ENCODE measurements around the gene RBM42. TPM values are rescaled to one million over a fixed set of nuclear protein-coding genes. Genes with fewer than 3 reads are reported as not detected.
A peak's percentile ranks its signal among the peaks of the same experiment; 100 is the strongest.

RBM42 gene
- total and polyA plus RNA-seq, 4 donors, result 18.1 to 76.5 (median 64.3) TPM

- Histone ChIP-seq H3K27ac (ENCODE audit: low read depth, low read length) (no peak overlapping the region), H3K4me3 (ENCODE audit: low read depth, low read length) (no peak overlapping the region), H3K9me3 (ENCODE audit: control insufficient read depth, insufficient read depth, low read length) (no peaks in the 10 kb centered on the region), H3K4me1 (ENCODE audit: control insufficient read depth, insufficient read depth, low read length) (no peaks in the 10 kb centered on the region), H3K27me3 (ENCODE audit: control insufficient read depth, insufficient read depth, low read length) (no peaks in the 10 kb centered on the region), H3K36me3 (ENCODE audit: control insufficient read depth, insufficient read depth, low read length) (peaks cover 80% of the 10 kb centered on the region)
- WGBS (ENCODE audit: insufficient coverage), result 72% methylated on average over 7 of the region's 7 CpGs
- DNase-seq (ENCODE audit: low read depth in 4 of 6, low spot score in 6 of 6), result no peak
Measured at GRCh38 chr19:35618857-35619256, 10.0 kb upstream of the RBM42 start.

GRCh38 chr19:35619290-35619923 is 9.4 kb upstream of the RBM42 start:
- H3K27ac ChIP-seq (ENCODE audit: low read depth, low read length), result no peak overlapping the region
- H3K4me3 ChIP-seq (ENCODE audit: low read depth, low read length), result no peak overlapping the region
- WGBS (ENCODE audit: insufficient coverage), result 98% methylated on average over 8 of the region's 12 CpGs
- no peak for DNase-seq (ENCODE audit: low read depth in 4 of 6, low spot score in 6 of 6)
- H3K27me3 ChIP-seq (ENCODE audit: control insufficient read depth, insufficient read depth, low read length), result no peaks in the 10 kb centered on the region
- H3K9me3 ChIP-seq (ENCODE audit: control insufficient read depth, insufficient read depth, low read length), result no peaks in the 10 kb centered on the region
- no peaks in the 10 kb centered on the region for H3K4me1 ChIP-seq (ENCODE audit: control insufficient read depth, insufficient read depth, low read length)
- H3K36me3 ChIP-seq (ENCODE audit: control insufficient read depth, insufficient read depth, low read length), result peaks cover 80% of the 10 kb centered on the region

GRCh38 chr19:35620001-35620400 is 8.8 kb upstream of the RBM42 start:
- Histone ChIP-seq H3K4me1 (ENCODE audit: control insufficient read depth, insufficient read depth, low read length) (no peaks in the 10 kb centered on the region), H3K27me3 (ENCODE audit: control insufficient read depth, insufficient read depth, low read length) (no peaks in the 10 kb centered on the region), H3K9me3 (ENCODE audit: control insufficient read depth, insufficient read depth, low read length) (no peaks in the 10 kb centered on the region), H3K27ac (ENCODE audit: low read depth, low read length) (no peak overlapping the region), H3K4me3 (ENCODE audit: low read depth, low read length) (no peak overlapping the region), H3K36me3 (ENCODE audit: control insufficient read depth, insufficient read depth, low read length) (peaks cover 77% of the 10 kb centered on the region)
- no peak for DNase-seq (ENCODE audit: low read depth in 4 of 6, low spot score in 6 of 6)
- 93% methylated on average over 17 of the region's 17 CpGs for WGBS (ENCODE audit: insufficient coverage)

- Histone ChIP-seq H3K36me3 (ENCODE audit: control insufficient read depth, insufficient read depth, low read length) (peaks cover 61% of the 10 kb centered on the region), H3K9me3 (ENCODE audit: control insufficient read depth, insufficient read depth, low read length) (no peaks in the 10 kb centered on the region), H3K27ac (ENCODE audit: low read depth, low read length) (no peak overlapping the region), H3K4me3 (ENCODE audit: low read depth, low read length) (no peak overlapping the region), H3K27me3 (ENCODE audit: control insufficient read depth, insufficient read depth, low read length) (no peaks in the 10 kb centered on the region), H3K4me1 (ENCODE audit: control insufficient read depth, insufficient read depth, low read length) (no peaks in the 10 kb centered on the region)
- DNase-seq (ENCODE audit: low read depth in 4 of 6, low spot score in 6 of 6), result no peak
- WGBS (ENCODE audit: insufficient coverage), result 95% methylated on average over 9 of the region's 9 CpGs
Measured at GRCh38 chr19:35621708-35622107, 7.1 kb upstream of the RBM42 start.

GRCh38 chr19:35622750-35623149 is 6.1 kb upstream of the RBM42 start:
- DNase-seq (ENCODE audit: low read depth in 4 of 6, low spot score in 6 of 6), result no peak
- no peak overlapping the region for H3K27ac ChIP-seq (ENCODE audit: low read depth, low read length)
- H3K36me3 ChIP-seq (ENCODE audit: control insufficient read depth, insufficient read depth, low read length), result peaks cover 51% of the 10 kb centered on the region
- no peaks in the 10 kb centered on the region for H3K9me3 ChIP-seq (ENCODE audit: control insufficient read depth, insufficient read depth, low read length)
- WGBS (ENCODE audit: insufficient coverage), result 94% methylated on average over 13 of the region's 13 CpGs
- no peaks in the 10 kb centered on the region for H3K27me3 ChIP-seq (ENCODE audit: control insufficient read depth, insufficient read depth, low read length)
- no peak overlapping the region for H3K4me3 ChIP-seq (ENCODE audit: low read depth, low read length)
- peaks cover under 1% of the 10 kb centered on the region for H3K4me1 ChIP-seq (ENCODE audit: control insufficient read depth, insufficient read depth, low read length)

GRCh38 chr19:35623327-35624010 is 5.4 kb upstream of the RBM42 start:
- Histone ChIP-seq H3K36me3 (ENCODE audit: control insufficient read depth, insufficient read depth, low read length) (peaks cover 44% of the 10 kb centered on the region), H3K27ac (ENCODE audit: low read depth, low read length) (no peak overlapping the region), H3K9me3 (ENCODE audit: control insufficient read depth, insufficient read depth, low read length) (no peaks in the 10 kb centered on the region), H3K4me3 (ENCODE audit: low read depth, low read length) (no peak overlapping the region), H3K4me1 (ENCODE audit: control insufficient read depth, insufficient read depth, low read length) (peaks cover 7% of the 10 kb centered on the region), H3K27me3 (ENCODE audit: control insufficient read depth, insufficient read depth, low read length) (no peaks in the 10 kb centered on the region)
- WGBS (ENCODE audit: insufficient coverage), result 78% methylated on average over 2 of the region's 6 CpGs
- DNase-seq (ENCODE audit: low read depth in 4 of 6, low spot score in 6 of 6), result no peak

GRCh38 chr19:35628264-35628564 is 622 bp upstream of the RBM42 start:
- Histone ChIP-seq H3K9me3 (ENCODE audit: control insufficient read depth, insufficient read depth, low read length) (no peaks in the 10 kb centered on the region), H3K4me1 (ENCODE audit: control insufficient read depth, insufficient read depth, low read length) (peaks cover 17% of the 10 kb centered on the region), H3K4me3 (ENCODE audit: low read depth, low read length) (peak overlapping the region; percentile 91), H3K27me3 (ENCODE audit: control insufficient read depth, insufficient read depth, low read length) (no peaks in the 10 kb centered on the region), H3K27ac (ENCODE audit: low read depth, low read length) (peak overlapping the region; percentile 89), H3K36me3 (ENCODE audit: control insufficient read depth, insufficient read depth, low read length) (peaks cover 35% of the 10 kb centered on the region)
- no peak for DNase-seq (ENCODE audit: low read depth in 4 of 6, low spot score in 6 of 6)
- WGBS (ENCODE audit: insufficient coverage), result 0% methylated on average over 3 of the region's 9 CpGs

GRCh38 chr19:35629332-35629633 is 447 bp downstream of the RBM42 start:
- 4% methylated on average over 14 of the region's 15 CpGs for WGBS (ENCODE audit: insufficient coverage)
- H3K4me1 ChIP-seq (ENCODE audit: control insufficient read depth, insufficient read depth, low read length), result peaks cover 17% of the 10 kb centered on the region
- H3K36me3 ChIP-seq (ENCODE audit: control insufficient read depth, insufficient read depth, low read length), result peaks cover 45% of the 10 kb centered on the region
- peak overlapping the region; percentile 91 for H3K4me3 ChIP-seq (ENCODE audit: low read depth, low read length)
- peak overlapping the region; percentile 25 for H3K27ac ChIP-seq (ENCODE audit: low read depth, low read length)
- DNase-seq (ENCODE audit: low read depth in 4 of 6, low spot score in 6 of 6), result no peak
- H3K27me3 ChIP-seq (ENCODE audit: control insufficient read depth, insufficient read depth, low read length), result no peaks in the 10 kb centered on the region
- H3K9me3 ChIP-seq (ENCODE audit: control insufficient read depth, insufficient read depth, low read length), result no peaks in the 10 kb centered on the region

- no peaks in the 10 kb centered on the region for H3K9me3 ChIP-seq (ENCODE audit: control insufficient read depth, insufficient read depth, low read length)
- 93% methylated on average over 25 of the region's 29 CpGs for WGBS (ENCODE audit: insufficient coverage)
- H3K36me3 ChIP-seq (ENCODE audit: control insufficient read depth, insufficient read depth, low read length), result peaks cover 82% of the 10 kb centered on the region
- no peak for DNase-seq (ENCODE audit: low read depth in 4 of 6, low spot score in 6 of 6)
- H3K27ac ChIP-seq (ENCODE audit: low read depth, low read length), result no peak overlapping the region
- peaks cover 9% of the 10 kb centered on the region for H3K4me1 ChIP-seq (ENCODE audit: control insufficient read depth, insufficient read depth, low read length)
- no peaks in the 10 kb centered on the region for H3K27me3 ChIP-seq (ENCODE audit: control insufficient read depth, insufficient read depth, low read length)
- no peak overlapping the region for H3K4me3 ChIP-seq (ENCODE audit: low read depth, low read length)
Measured at GRCh38 chr19:35633727-35634440, 5.0 kb downstream of the RBM42 start.

GRCh38 chr19:35636651-35637050 is 7.8 kb downstream of the RBM42 start:
- 91% methylated on average over 3 of the region's 3 CpGs for WGBS (ENCODE audit: insufficient coverage)
- Histone ChIP-seq H3K27me3 (ENCODE audit: control insufficient read depth, insufficient read depth, low read length) (no peaks in the 10 kb centered on the region), H3K27ac (ENCODE audit: low read depth, low read length) (no peak overlapping the region), H3K4me1 (ENCODE audit: control insufficient read depth, insufficient read depth, low read length) (peaks cover 3% of the 10 kb centered on the region), H3K36me3 (ENCODE audit: control insufficient read depth, insufficient read depth, low read length) (peaks cover 61% of the 10 kb centered on the region), H3K9me3 (ENCODE audit: control insufficient read depth, insufficient read depth, low read length) (no peaks in the 10 kb centered on the region), H3K4me3 (ENCODE audit: low read depth, low read length) (no peak overlapping the region)
- no peak for DNase-seq (ENCODE audit: low read depth in 4 of 6, low spot score in 6 of 6)

Measured in spinal cord (tissue), 10 donors.